Subcutaneous abdominal adipose tissue (tissue), 5 donors: Measurements from ENCODE around the gene DENND2A.
"Not testable (repeated sequence)": the region's sequence is repeated elsewhere in the genome, so short reads cannot be mapped to it uniquely, and the experiment has no call there.

Experiments
- H3K27ac ChIP-seq: one replicate; pipeline ENCODE4 v1.7.0; 2013; ENCODE audit warnings: low read depth, mild to moderate bottlenecking, inconsistent platforms, low read length, moderate library complexity
- H3K27me3 ChIP-seq, 5 donors: one replicate each; pipeline ENCODE4 v1.7.0; 2013; ENCODE audit warnings: low read length in 5 of 5, inconsistent platforms in 1 of 5; ENCODE audit not compliant: control insufficient read depth in 5 of 5, insufficient read depth in 4 of 5
- H3K36me3 ChIP-seq, 5 donors: one replicate each; pipeline ENCODE4 v1.7.0; 2013; ENCODE audit warnings: low read length in 5 of 5; ENCODE audit not compliant: control insufficient read depth in 5 of 5, insufficient read depth in 5 of 5
- H3K4me1 ChIP-seq, 5 donors: one replicate each; pipeline ENCODE4 v1.7.0; 2013; ENCODE audit warnings: low read length in 5 of 5, mild to moderate bottlenecking in 3 of 5, moderate library complexity in 1 of 5; ENCODE audit not compliant: control insufficient read depth in 5 of 5, insufficient read depth in 5 of 5
- H3K4me3 ChIP-seq, 5 donors: one replicate each; pipeline ENCODE4 v1.7.0; 2013; ENCODE audit warnings: low read length in 5 of 5, low read depth in 1 of 5
- H3K9ac ChIP-seq, 5 donors: one replicate each; pipeline ENCODE4 v1.7.0; 2013; ENCODE audit warnings: low read length in 5 of 5, mild to moderate bottlenecking in 4 of 5, moderate library complexity in 3 of 5
- H3K9me3 ChIP-seq, 5 donors: one replicate each; pipeline ENCODE4 v1.7.0; 2013; ENCODE audit warnings: low read length in 5 of 5; ENCODE audit not compliant: control insufficient read depth in 5 of 5
- donor health status: healthy.
- donor health status: healthy.
- donor health status: healthy.
- donor health status: healthy.
- donor health status: healthy.

DENND2A gene

GRCh38 chr7:140679186-140679585 is 38.6 kb upstream of the DENND2A start:
- Histone ChIP-seq H3K4me3 (no peak overlapping the region), H3K9ac (no peak overlapping the region), H3K9me3 (no peaks in the 10 kb centered on the region), H3K36me3 (peaks cover 0 to 56% (median 37%) of the 10 kb centered on the region in 5 donors), H3K4me1 (peaks cover 0 to 24% (median 16%) of the 10 kb centered on the region in 5 donors), H3K27me3 (no peaks in the 10 kb centered on the region), H3K27ac (no peak overlapping the region)

GRCh38 chr7:140678816-140679130 is 38.2 kb upstream of the DENND2A start:
- Histone ChIP-seq H3K9me3 (no peaks in the 10 kb centered on the region), H3K9ac (no peak overlapping the region), H3K27ac (no peak overlapping the region), H3K27me3 (no peaks in the 10 kb centered on the region), H3K4me3 (no peak overlapping the region), H3K36me3 (peaks cover 0 to 51% (median 37%) of the 10 kb centered on the region in 5 donors), H3K4me1 (peaks cover 0 to 28% (median 20%) of the 10 kb centered on the region in 5 donors)

GRCh38 chr7:140678081-140678815 is 37.6 kb upstream of the DENND2A start:
- peaks cover 0 to 46% (median 33%) of the 10 kb centered on the region in 5 donors for H3K36me3 ChIP-seq
- H3K9me3 ChIP-seq: no peaks in the 10 kb centered on the region
- no peaks in the 10 kb centered on the region for H3K27me3 ChIP-seq
- no peak overlapping the region for H3K4me3 ChIP-seq
- peaks cover 0 to 33% (median 25%) of the 10 kb centered on the region in 5 donors for H3K4me1 ChIP-seq
- H3K27ac ChIP-seq: no peak overlapping the region
- H3K9ac ChIP-seq: no peak overlapping the region

GRCh38 chr7:140677496-140677895 is 36.9 kb upstream of the DENND2A start:
- no peaks in the 10 kb centered on the region for H3K27me3 ChIP-seq
- H3K4me1 ChIP-seq: peaks cover 0 to 37% (median 28%) of the 10 kb centered on the region in 5 donors
- H3K9me3 ChIP-seq: no peaks in the 10 kb centered on the region
- peaks cover 0 to 43% (median 30%) of the 10 kb centered on the region in 5 donors for H3K36me3 ChIP-seq
- H3K27ac ChIP-seq: no peak overlapping the region
- no peak overlapping the region for H3K4me3 ChIP-seq
- H3K9ac ChIP-seq: no peak overlapping the region

GRCh38 chr7:140676956-140677355 is 36.3 kb upstream of the DENND2A start:
- Histone ChIP-seq H3K36me3 (peaks cover 0 to 39% (median 26%) of the 10 kb centered on the region in 5 donors), H3K4me1 (peaks cover 0 to 42% (median 32%) of the 10 kb centered on the region in 5 donors)
- not testable (repeated sequence) for H3K9me3 ChIP-seq, H3K27me3 ChIP-seq, H3K9ac ChIP-seq, H3K4me3 ChIP-seq, H3K27ac ChIP-seq

- Histone ChIP-seq H3K4me1 (peaks cover 0 to 44% (median 32%) of the 10 kb centered on the region in 5 donors), H3K27ac (peak overlapping the region; percentile 69), H3K36me3 (peaks cover 0 to 33% (median 23%) of the 10 kb centered on the region in 5 donors), H3K4me3 (no peak overlapping the region), H3K27me3 (no peaks in the 10 kb centered on the region), H3K9ac (no peak overlapping the region), H3K9me3 (no peaks in the 10 kb centered on the region)
Observed at GRCh38 chr7:140676306-140676705, 35.7 kb upstream of the DENND2A start.

GRCh38 chr7:140675726-140676125 is 35.1 kb upstream of the DENND2A start:
- Histone ChIP-seq H3K9ac (peak overlapping the region in 1 of 5 donors; percentile 31), H3K36me3 (peaks cover 0 to 29% (median 19%) of the 10 kb centered on the region in 5 donors), H3K9me3 (no peaks in the 10 kb centered on the region), H3K27me3 (no peaks in the 10 kb centered on the region), H3K4me3 (no peak overlapping the region), H3K4me1 (peaks cover 0 to 44% (median 32%) of the 10 kb centered on the region in 5 donors), H3K27ac (peak overlapping the region; percentile 69)

- Histone ChIP-seq H3K27me3 (no peaks in the 10 kb centered on the region), H3K4me1 (peaks cover 0 to 44% (median 32%) of the 10 kb centered on the region in 5 donors), H3K9me3 (no peaks in the 10 kb centered on the region), H3K9ac (peak overlapping the region in 1 of 5 donors; percentile 31), H3K36me3 (peaks cover 0 to 22% (median 13%) of the 10 kb centered on the region in 5 donors), H3K4me3 (no peak overlapping the region), H3K27ac (peak overlapping the region; percentile 69)
Observed at GRCh38 chr7:140674899-140675701, 34.5 kb upstream of the DENND2A start.

GRCh38 chr7:140674356-140674800 is 33.8 kb upstream of the DENND2A start:
- Histone ChIP-seq H3K27me3 (no peaks in the 10 kb centered on the region), H3K4me3 (no peak overlapping the region), H3K9me3 (no peaks in the 10 kb centered on the region), H3K4me1 (peaks cover 0 to 44% (median 32%) of the 10 kb centered on the region in 5 donors), H3K27ac (peak overlapping the region; percentile 69), H3K9ac (peak overlapping the region in 1 of 5 donors; percentile 82), H3K36me3 (peaks cover 0 to 17% (median 11%) of the 10 kb centered on the region in 5 donors)

- Histone ChIP-seq H3K4me1 (peaks cover 0 to 44% (median 32%) of the 10 kb centered on the region in 5 donors), H3K4me3 (peak overlapping the region; percentile 54 to 87 (median 82)), H3K27ac (peak overlapping the region; percentile 69)
Observed at GRCh38 chr7:140673774-140674155, 33.2 kb upstream of the DENND2A start.

More at GRCh38 chr7:140673774-140674155, 33.2 kb upstream of the DENND2A start:
- Histone ChIP-seq H3K27me3 (no peaks in the 10 kb centered on the region), H3K9ac (peak overlapping the region in 4 of 5 donors; percentile 56 to 85 (median 82)), H3K36me3 (peaks cover 0 to 11% (median 5%) of the 10 kb centered on the region in 5 donors), H3K9me3 (no peaks in the 10 kb centered on the region)
